OCI-M1 (cell line): ENCODE measurements around the gene SEPTIN1.
A peak's percentile ranks its signal among the peaks of the same experiment; 100 is the strongest.

Source experiments
- DNase-seq: peaks from one replicate; lab custom pipeline; 2025; lab: John Stamatoyannopoulos, UW

Gene SEPTIN1

DNA sequence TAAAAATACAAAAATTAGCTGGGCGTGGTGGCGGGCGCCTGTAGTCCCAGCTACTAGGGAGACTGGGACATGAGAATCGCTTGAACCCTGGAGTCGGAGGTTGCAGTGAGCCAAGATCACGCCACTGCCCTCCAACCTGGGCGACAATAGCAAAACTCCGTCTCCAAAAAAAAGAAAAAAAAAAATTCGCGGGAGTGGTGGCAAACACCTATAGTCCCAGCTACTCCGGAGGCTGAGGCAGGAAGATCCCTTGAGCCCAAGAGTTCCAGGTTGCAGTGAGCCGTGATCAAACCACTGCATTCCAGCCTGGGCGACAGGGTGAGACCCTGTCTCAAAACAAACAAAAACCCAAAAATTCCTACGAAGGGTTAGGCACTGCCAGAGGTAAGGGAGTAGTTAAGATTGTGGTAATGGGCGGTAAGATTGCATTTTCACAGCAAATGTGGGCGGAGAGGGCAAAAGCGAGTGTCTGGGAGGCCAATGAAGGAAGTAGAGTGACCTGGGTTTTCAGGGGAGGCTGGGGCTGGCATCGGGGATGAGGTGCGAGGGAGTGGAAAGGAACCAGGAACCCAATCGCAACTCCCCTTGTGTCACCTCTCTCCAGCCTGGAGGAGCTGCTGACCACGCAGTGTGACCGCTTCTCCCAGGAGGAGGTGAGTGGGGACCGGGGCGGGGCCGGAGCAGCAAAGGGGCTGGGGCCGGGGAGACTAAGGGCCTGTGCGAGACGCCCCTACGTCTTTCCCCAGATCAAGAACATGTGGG, 5.1 kb downstream of the SEPTIN1 start:
- DNase-seq = no peak

GRCh38 chr16:30376461-30376902, 5.9 kb downstream of the SEPTIN1 start:
- DNase-seq = no peak

DNA sequence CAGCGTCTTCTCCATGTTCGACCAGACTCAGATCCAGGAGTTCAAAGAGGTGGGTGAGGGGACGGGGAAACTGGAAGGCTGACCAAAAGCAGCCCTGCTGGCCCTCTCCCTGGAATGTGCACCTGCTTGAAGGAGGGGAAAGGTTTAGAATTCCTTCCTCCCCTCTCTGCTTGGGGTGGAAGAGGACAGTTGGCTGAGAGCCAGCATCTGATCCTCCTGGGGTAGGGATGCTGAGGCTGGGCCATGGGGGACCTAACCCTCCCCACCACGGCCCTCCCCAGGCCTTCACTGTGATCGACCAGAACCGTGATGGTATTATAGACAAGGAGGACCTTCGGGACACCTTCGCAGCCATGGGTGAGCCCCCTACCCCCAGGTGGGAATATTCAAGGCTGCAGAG, 6.5 kb downstream of the SEPTIN1 start:
- DNase-seq = no peak

DNA sequence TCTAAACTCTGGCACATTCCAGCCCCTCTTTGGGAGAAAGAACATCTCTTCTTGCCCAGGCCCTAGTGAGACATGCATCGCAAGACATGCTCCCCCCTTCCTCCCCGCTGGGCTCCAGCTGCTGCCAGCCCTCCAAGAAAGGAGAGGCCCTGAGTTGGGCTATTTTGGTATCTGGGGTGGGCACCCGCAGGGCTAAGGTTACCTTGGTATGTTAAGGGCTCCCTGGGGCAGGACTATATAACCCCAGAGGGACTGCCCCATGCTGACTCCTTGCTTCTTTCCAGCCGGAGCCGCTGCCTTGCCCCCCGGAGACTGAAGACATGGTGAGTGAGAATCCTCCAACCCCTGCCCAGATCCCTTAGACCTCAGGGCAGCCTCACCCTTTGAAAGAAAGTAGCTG, 7.8 kb downstream of the SEPTIN1 start, which contains the start of gene MYL11:
MYL11 (plus strand) TSS at position 265 of the 400 bp plus-strand sequence; CDS start at position 321, 56 bp downstream.
- DNase-seq = no peak

DNA sequence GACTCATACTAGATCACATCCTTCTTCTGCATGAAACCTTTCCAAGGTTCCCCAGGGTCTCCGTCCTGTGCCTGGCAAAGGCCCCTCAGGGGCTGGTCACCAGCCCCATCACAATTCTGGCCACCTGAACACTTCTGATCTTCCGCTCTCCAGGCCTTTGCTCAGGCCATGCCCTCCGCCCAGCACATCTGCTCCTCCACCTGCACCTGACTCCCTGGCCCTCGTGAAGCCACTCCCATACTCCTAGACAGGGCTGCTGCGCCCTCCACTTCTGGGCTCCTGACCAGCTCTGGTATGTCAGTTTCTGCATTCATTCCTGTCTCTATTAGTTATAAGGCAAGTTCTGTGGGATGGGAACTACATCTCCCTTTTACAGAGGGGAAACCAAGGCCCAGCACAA, 9.6 kb downstream of the SEPTIN1 start:
- DNase-seq = no peak

GRCh38 chr16:30372038-30372712, 10.2 kb downstream of the SEPTIN1 start:
- DNase-seq = no peak

GRCh38 chr16:30371248-30371816, 11.0 kb downstream of the SEPTIN1 start:
- DNase-seq = no peak

- peak; percentile 100 for DNase-seq
Measured at GRCh38 chr16:30370456-30371247, 11.7 kb downstream of the SEPTIN1 start, which contains the start of gene TBC1D10B. Gene TBC1D10B (minus strand): TSS chr16:30370494. CDS start chr16:30370183, 311 bp downstream.

DNA sequence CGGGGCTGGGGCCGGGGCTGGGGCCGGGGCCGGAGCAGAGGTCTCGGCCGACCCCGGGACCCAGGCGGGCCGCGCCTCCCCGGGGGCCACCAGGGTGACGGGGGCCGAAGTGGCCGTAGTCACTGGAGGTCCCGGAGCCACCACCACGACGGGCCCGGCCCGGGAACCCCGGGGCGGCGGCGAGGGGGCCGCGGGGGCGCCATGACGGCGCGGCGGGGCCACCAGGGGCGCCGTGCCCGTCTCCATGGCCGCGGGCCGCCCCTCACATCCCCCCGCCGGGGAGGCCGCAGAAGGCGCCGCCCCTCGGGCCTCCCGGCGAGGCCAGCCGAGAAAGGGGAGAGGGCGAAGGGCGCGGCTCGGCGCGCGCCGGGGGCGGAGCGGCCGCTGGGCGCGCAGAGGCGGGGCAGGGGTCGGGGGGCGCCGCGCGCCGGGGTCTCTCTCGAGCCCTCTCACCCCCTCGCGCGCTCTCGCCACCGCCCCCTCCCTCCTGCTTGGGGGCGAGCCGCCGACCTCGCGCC, 12.4 kb downstream of the SEPTIN1 start:
- no peak for DNase-seq

DNA sequence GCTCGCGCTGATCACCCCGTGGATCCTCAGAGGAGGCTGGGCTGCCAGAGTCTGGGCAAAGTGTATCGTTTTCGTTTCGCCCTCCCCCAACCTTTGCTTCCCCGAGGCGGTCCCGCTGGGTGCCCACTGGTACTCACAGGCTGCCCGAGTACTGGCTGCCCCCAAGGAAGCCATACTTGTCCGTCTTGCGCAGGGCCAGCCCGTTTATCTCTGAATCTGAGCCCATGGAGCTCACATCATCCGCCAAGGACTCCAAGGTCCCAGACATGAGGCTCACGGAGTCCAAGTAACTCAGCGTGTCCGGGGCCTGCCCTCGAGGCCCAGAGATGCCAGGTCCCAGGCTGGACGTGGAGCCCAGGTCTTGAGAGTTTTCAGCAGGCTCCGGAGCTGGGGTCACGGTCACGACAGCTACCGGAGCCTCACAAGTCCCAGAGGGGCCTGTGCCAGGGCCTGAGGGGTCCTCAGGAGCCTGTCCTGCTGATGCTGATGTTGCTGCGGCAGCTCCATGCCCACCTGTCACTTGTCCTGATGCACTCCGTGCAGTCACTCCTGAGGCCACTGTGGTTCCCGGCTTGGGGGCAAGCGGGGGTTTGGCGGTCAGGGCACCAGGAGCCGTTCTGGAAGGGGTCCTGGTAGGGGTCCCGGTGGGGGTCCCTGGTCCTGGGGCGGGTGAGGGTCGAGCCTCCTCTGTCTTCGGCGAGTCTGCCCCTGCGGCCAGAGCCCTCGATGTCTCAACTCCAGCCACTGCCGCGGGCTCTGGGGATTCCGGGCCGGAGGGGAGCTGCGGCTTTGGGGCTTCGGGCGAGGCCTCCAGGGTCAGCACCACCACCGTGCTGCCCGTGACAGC, 13.0 kb downstream of the SEPTIN1 start:
- DNase-seq = peak; percentile 31

GRCh38 chr16:30368792-30369090, 13.6 kb downstream of the SEPTIN1 start:
- DNase-seq = no peak

DNA sequence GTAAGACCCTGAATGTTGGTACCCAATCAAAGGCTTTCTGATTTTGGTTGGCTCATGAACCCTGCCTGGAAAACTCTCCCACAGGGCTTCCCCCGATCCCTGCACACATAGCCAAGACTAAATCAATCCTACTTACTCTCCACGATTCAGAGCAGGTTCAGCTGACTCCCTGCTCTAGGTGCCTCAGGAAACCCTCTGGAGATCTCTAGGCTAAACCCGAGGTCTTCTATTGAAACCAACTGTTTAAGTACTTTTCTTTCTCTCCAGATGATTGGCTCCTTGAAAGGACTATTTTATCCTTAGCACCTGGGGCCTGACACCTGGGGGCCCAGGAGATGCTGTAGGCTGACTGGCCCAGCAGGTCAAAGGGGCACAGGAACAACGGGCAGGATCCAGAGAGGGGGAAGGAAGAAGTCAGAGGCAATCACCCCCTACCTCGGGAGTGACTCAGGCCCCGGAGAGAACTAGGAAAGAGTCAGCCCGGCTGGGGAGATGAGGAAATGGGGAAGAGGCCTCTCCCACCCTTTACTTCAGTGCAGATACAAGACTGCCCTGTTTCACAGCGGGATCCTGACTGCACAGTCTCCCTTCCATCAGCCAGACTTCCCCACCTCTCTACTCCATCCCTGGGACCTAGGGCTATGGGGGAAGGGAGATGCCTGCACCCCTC, 14.1 kb downstream of the SEPTIN1 start:
- DNase-seq = peak; percentile 53

DNA sequence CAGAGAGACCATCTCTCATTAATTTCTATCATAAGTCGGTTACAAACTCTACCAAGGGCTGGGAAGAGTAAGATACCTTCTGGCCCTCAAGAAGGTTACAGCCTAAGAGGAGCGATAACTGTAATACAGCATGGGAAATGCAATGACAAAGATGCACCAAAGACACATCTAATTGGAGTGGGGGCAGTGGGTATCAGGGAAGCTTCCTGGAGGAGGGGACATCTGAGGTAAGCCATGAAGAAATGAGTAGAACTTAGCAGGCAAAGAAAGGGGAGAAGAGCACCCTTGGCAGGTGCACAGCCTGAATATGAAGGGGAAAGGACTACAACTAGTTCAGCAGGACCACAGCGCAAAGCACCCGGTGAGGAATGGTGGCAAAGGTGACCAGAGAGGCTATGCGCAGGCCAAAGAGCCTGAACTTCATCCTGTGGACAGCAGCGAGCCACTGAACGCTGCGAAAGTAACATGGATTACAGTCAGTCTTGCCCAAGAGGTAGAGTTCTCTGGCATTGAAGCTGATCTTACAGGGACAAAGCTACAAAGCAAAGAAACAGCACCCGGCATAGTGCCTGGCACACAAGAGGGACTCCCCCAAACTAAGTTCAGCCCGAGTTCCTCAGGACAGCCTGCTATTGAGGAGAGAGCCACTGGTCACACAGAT, 14.9 kb downstream of the SEPTIN1 start:
- DNase-seq = no peak

DNA sequence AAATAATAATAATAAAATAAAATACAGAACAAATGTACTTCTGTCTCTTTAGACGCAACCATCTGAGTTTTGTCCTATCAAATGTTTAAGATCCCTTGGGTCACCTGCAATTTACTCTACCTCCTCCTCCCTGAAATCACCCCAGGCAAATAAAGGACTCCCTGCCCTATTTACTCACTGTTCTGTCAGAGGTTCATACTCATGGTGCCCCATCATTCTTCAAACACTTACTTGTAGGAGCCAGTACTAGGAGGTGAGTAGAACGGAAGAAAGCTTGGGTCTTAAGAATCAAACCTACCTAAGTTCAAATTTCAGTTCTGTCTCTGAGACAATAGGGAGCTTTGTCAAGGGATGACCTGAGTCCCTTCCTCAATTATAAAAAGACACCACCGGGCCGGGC, 15.8 kb downstream of the SEPTIN1 start:
- no peak for DNase-seq

GRCh38 chr16:30365200-30365599, 17.2 kb downstream of the SEPTIN1 start:
- DNase-seq = no peak

DNA sequence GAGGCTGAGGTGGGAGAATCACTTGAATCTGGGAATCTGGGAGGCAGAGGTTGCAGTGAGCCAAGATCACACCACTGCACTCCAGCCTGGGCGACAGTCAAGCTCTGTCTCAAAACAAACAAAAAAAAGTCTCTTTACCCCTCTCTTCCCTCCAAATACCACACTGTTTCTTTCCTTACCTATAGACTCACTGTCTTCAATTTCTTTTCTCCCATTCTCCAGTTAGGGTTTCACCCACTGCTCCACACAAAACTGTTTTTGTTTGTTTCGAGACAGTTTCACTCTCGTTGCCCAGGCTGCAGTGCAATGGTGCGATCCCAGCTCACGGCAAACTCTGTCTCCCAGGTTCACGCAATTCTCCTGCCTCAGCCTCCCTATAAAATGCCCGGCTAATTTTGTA, 21.2 kb downstream of the SEPTIN1 start:
- no peak for DNase-seq

GRCh38 chr16:30359871-30360170, 22.5 kb downstream of the SEPTIN1 start:
- no peak for DNase-seq

DNA sequence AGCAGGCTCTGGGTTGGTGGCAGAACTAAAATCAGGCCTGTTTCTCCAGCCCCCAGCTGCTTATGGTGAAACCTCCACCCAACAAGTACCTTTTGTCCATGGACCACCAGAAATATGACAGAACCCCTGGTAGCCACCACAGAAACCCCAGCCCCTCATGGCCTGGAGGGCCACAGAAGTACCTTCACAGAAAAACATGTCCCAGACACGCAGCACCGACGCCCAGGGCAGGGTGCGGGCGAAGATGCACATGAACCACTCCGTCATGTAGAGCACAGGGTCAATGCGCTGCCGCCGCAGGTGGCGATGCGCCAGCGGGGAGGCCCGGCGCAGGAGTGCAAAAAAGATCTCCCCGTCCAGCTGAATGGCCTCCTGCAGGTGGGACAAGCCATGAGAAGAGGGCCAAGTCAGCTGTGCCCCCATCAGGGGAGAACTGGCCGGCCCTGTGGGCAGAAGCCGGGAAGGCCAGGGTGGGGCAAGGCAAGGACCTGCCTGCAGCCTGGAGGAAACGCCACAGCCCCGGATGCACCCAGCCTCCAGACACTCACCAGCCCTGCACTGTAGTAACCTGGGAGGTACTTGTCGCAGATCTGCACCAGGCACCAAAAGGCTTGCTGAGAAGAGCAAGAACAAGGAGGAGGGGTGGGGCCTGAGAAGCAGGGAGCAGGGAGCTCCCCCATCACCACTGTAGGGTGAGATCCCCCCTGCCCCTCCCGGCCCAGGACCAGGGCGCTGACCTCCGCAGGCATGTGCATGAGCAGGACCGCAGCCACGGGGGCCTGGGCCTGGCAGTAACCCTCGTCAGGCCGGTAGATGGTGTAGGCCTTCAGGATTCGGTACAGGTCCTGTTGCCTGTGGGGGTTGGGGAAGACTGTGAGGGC, 23.1 kb downstream of the SEPTIN1 start:
- DNase-seq = no peak

- no peak for DNase-seq
Measured at GRCh38 chr16:30358577-30358936, 23.8 kb downstream of the SEPTIN1 start.
